Testis (tissue), 3 donors: ENCODE measurements around the gene FHOD1. TPM values are rescaled to one million over a fixed set of nuclear protein-coding genes. Genes with fewer than 3 reads are reported as not detected.

Experiments used
- DNase-seq: peaks from one replicate; pipeline ENCODE4 v3.0.0-alpha.2; 2019
- H3K27ac ChIP-seq, 2 donors: fragments of 200-600 bp; sonication (generic); one replicate each; pipeline ENCODE4 v1.5.1; 2019
- H3K27me3 ChIP-seq: fragments of 200-600 bp; sonication (generic); one replicate; pipeline ENCODE4 v1.5.1; 2019
- H3K36me3 ChIP-seq: fragments of 200-600 bp; sonication (generic); one replicate; pipeline ENCODE4 v1.5.1; 2017; ENCODE audit warnings: low read depth; ENCODE audit errors: missing control alignments
- H3K4me1 ChIP-seq: fragments of 200-600 bp; sonication (generic); one replicate; pipeline ENCODE4 v1.5.1; 2019
- H3K4me3 ChIP-seq, 2 donors: fragments of 200-600 bp; sonication (generic); one replicate each; pipeline ENCODE4 v1.5.1; 2017 to 2019
- H3K9me3 ChIP-seq: fragments of 200-600 bp; sonication (generic); one replicate; pipeline ENCODE4 v1.5.1; 2017
- CTCF ChIP-seq, 3 experiments: fragments of 450-650 bp in 2 of 3; fragments of 200-600 bp in 1 of 3; sonication (generic) in 1 of 3; IDR thresholded peaks; one replicate each; pipeline ENCODE4 v1.5.1; 2016 to 2019; ENCODE audit warnings: antibody characterized with exemption in 3 of 3, mild to moderate bottlenecking in 2 of 3, moderate library complexity in 1 of 3
- POLR2A ChIP-seq: fragments of 450-650 bp; IDR thresholded peaks from one replicate; pipeline ENCODE4 v1.6.1; 2017; ENCODE audit warnings: antibody characterized with exemption, mild to moderate bottlenecking, moderate library complexity
- WGBS, 2 donors: methylation state at CpG; one replicate each; pipeline ENCODE4 v1.1.5; 2018; 5-methylcytosine and 5-hydroxymethylcytosine counted together
- intact Hi-C: fragments of 100-400 bp; cut with DNase I; formaldehyde crosslinking; loops from one replicate; pipeline ENCODE4 v1.15.1; 2023; ENCODE audit warnings: low total_unique reads
- polyA plus RNA-seq: library from polyadenylated mRNA; stranded (reverse); fragments of 350-450 nt; fragmentation: Illumina TruSeq; extraction: RNeasy Lipid Tissue Mini Kit (QIAGEN cat#74804); gene quantifications from one replicate; pipeline ENCODE4 v1.2.3, GENCODE V29; 2014; ENCODE audit warnings: low read depth, low replicate concordance; ENCODE audit not compliant: insufficient read depth
- total RNA-seq, 2 donors: library from RNA; depleted of rRNA; stranded (reverse); fragments of >200 nt; gene quantifications; one replicate each; pipeline ENCODE4 v1.2.3, GENCODE V29; 2016

The FHOD1 gene
- total and polyA plus RNA-seq, 3 donors from 2014 or later = 17.0 to 40.0 (median 28.8) TPM

- TF ChIP-seq CTCF (IDR thresholded peaks at IDR 0.05) = no peak
- no peaks in the 10 kb centered on the region for H3K9me3 ChIP-seq
- no peaks in the 10 kb centered on the region for H3K36me3 ChIP-seq
- no peak overlapping the region for H3K4me3 ChIP-seq
- DNase-seq = no peak
- H3K27me3 ChIP-seq = no peaks in the 10 kb centered on the region
- H3K4me1 ChIP-seq = peaks cover 44% of the 10 kb centered on the region
- intact Hi-C loops = no loop called here
- peak overlapping the region in 1 of 2 donors; percentile 87 for H3K27ac ChIP-seq
- 74 to 83% methylated on average over 4 of the region's 4 CpGs for WGBS, 2 donors
Observed at GRCh38 chr16:67243481-67243880, 3.8 kb downstream of the FHOD1 start.

DNA sequence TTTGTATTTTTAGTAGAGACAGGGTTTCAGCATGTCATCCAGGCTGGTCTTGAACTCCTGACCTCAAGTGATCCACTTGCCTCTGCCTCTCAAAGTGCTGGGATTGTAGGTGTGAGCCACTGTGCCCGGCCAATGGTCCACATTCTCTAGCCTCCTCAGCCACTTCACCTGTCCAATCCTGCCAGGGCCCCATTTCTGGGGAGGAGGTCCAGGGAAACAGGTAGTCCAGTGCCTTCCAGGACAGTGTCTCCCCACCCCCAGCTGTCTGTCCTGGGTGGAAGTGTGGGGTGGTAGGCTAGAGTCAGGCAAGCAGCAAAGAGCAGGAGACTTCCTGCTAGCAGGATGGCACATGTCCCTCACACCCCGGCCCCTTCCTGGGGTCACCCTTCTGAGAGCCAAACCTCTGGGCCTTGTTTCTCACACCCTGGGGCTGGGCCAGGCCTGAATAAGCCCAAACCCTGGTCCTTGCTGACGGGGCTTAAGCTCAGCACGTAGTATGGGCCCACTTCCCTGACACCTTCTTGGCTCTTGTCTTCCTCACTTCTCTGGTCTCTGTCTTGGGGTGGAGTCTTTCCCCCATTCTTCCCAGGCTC, 5.0 kb downstream of the FHOD1 start:
- no peaks in the 10 kb centered on the region for H3K27me3 ChIP-seq
- H3K36me3 ChIP-seq = no peaks in the 10 kb centered on the region
- H3K9me3 ChIP-seq = no peaks in the 10 kb centered on the region
- no peak for DNase-seq
- H3K4me1 ChIP-seq = peaks cover 37% of the 10 kb centered on the region
- no peak overlapping the region for H3K4me3 ChIP-seq
- WGBS, 2 donors = 85 to 96% methylated on average over 4 of the region's 4 CpGs
- peak overlapping the region in 1 of 2 donors; percentile 75 for H3K27ac ChIP-seq
- intact Hi-C loops = no loop called here
- TF ChIP-seq CTCF (IDR thresholded peaks at IDR 0.05) (no peak), POLR2A (no peak)

DNA sequence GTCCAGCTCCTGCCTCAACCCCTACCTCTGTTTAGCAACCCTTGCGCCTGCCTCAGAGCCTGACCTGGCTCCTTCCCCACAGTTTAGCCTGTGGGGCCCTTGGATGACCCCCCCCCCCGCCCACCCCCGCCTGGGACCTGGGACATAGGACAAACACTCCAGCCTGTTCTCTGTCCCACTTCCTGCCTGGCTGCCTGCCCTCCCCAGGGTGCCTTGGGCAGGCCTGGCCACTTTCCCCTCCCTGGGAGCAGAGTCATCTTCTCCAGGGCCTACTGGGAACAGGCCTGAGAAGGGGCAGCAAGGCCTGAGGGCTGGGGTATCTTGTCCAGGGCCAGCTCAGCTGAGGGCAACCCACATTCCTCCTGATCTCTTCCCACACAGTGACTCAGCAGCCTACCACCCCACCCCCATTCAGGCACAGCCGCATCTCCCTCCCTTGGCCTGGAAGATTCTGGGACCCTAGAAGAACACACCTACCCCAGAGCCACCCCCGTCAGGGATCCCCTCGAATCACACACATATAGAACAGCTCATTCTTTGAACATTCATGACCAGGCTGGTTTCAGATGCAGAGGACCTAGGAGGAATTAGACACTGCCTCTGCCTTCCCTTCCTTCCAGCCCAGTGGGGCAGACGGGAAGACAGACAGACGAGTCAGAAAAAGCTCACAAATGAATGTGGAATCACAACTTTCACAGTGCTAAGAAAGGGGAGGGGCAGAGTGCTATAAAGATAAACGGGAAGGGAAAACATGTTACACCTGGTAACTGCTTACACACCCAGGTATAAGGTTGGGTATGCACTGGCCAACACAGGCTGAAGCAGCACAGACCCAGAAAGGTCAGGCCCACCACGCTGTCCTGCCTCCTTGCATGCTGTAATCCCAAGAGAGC, 6.0 kb downstream of the FHOD1 start:
- Histone ChIP-seq H3K9me3 (no peaks in the 10 kb centered on the region), H3K27me3 (no peaks in the 10 kb centered on the region), H3K27ac (peak overlapping the region; percentile 31 to 75), H3K4me3 (no peak overlapping the region), H3K4me1 (peaks cover 37% of the 10 kb centered on the region), H3K36me3 (no peaks in the 10 kb centered on the region)
- WGBS, 2 donors = 59 to 64% methylated on average over 8 to 10 of the region's 10 CpGs
- intact Hi-C loops = no loop called here
- TF ChIP-seq POLR2A (no peak), CTCF (IDR thresholded peaks at IDR 0.05) (no peak)
- DNase-seq = no peak

- H3K4me3 ChIP-seq = no peak overlapping the region
- no peak for TF ChIP-seq CTCF (IDR thresholded peaks at IDR 0.05)
- TF ChIP-seq POLR2A = no peak
- no peaks in the 10 kb centered on the region for H3K36me3 ChIP-seq
- no peak for DNase-seq
- WGBS, 2 donors = 70 to 79% methylated on average over 4 of the region's 4 CpGs
- intact Hi-C loops = no loop called here
- peaks cover 34% of the 10 kb centered on the region for H3K4me1 ChIP-seq
- peak overlapping the region; percentile 31 to 75 for H3K27ac ChIP-seq
- H3K9me3 ChIP-seq = no peaks in the 10 kb centered on the region
- H3K27me3 ChIP-seq = no peaks in the 10 kb centered on the region
Observed at GRCh38 chr16:67240506-67240905, 6.8 kb downstream of the FHOD1 start.
